ENCODE data around the gene HAUS8.
A peak's percentile ranks its signal among the peaks of the same experiment; 100 is the strongest.

Gene HAUS8

GRCh38 chr19:17037184-17037583 lies 38.1 kb downstream of the HAUS8 start:
- DNase-seq (ENCODE audit: low read depth): no peak
- TF ChIP-seq MYC (IDR thresholded peaks at IDR 0.05; ENCODE audit: low read depth, low read length) (no peak), CTCF (IDR thresholded peaks at IDR 0.05; ENCODE audit: low read depth, low read length) (no peak), MAX (IDR thresholded peaks at IDR 0.05; ENCODE audit: low read depth, low read length) (no peak), POLR2A (IDR thresholded peaks at IDR 0.05; ENCODE audit: extremely low read depth, insufficient read length) (no peak)
- H3K4me3 ChIP-seq (ENCODE audit: low read depth, low read length): no peak overlapping the region

GRCh38 chr19:17036640-17037039 lies 38.6 kb downstream of the HAUS8 start:
- DNase-seq (ENCODE audit: low read depth): no peak
- TF ChIP-seq MYC (IDR thresholded peaks at IDR 0.05; ENCODE audit: low read depth, low read length) (no peak), POLR2A (IDR thresholded peaks at IDR 0.05; ENCODE audit: extremely low read depth, insufficient read length) (no peak), CTCF (IDR thresholded peaks at IDR 0.05; ENCODE audit: low read depth, low read length) (no peak), MAX (IDR thresholded peaks at IDR 0.05; ENCODE audit: low read depth, low read length) (no peak)
- H3K4me3 ChIP-seq (ENCODE audit: low read depth, low read length): no peak overlapping the region

GRCh38 chr19:17035842-17036424 lies 39.3 kb downstream of the HAUS8 start:
- DNase-seq (ENCODE audit: low read depth): peak; percentile 87
- TF ChIP-seq MYC (IDR thresholded peaks at IDR 0.05; ENCODE audit: low read depth, low read length): no peak
- no peak for TF ChIP-seq POLR2A (IDR thresholded peaks at IDR 0.05; ENCODE audit: extremely low read depth, insufficient read length)
- TF ChIP-seq MAX (IDR thresholded peaks at IDR 0.05; ENCODE audit: low read depth, low read length): no peak
- TF ChIP-seq CTCF (IDR thresholded peaks at IDR 0.05; ENCODE audit: low read depth, low read length): no peak
- no peak overlapping the region for H3K4me3 ChIP-seq (ENCODE audit: low read depth, low read length)

GRCh38 chr19:17031741-17032140 lies 43.5 kb downstream of the HAUS8 start:
- no peak for DNase-seq (ENCODE audit: low read depth)
- no peak for TF ChIP-seq CTCF (IDR thresholded peaks at IDR 0.05; ENCODE audit: low read depth, low read length)
- TF ChIP-seq MAX (IDR thresholded peaks at IDR 0.05; ENCODE audit: low read depth, low read length): no peak
- TF ChIP-seq MYC (IDR thresholded peaks at IDR 0.05; ENCODE audit: low read depth, low read length): no peak
- no peak overlapping the region for H3K4me3 ChIP-seq (ENCODE audit: low read depth, low read length)

- no peak for TF ChIP-seq MAX (IDR thresholded peaks at IDR 0.05; ENCODE audit: low read depth, low read length)
- no peak for TF ChIP-seq MYC (IDR thresholded peaks at IDR 0.05; ENCODE audit: low read depth, low read length)
- TF ChIP-seq CTCF (IDR thresholded peaks at IDR 0.05; ENCODE audit: low read depth, low read length): no peak
- TF ChIP-seq POLR2A (IDR thresholded peaks at IDR 0.05; ENCODE audit: extremely low read depth, insufficient read length): no peak
- DNase-seq (ENCODE audit: low read depth): no peak
- H3K4me3 ChIP-seq (ENCODE audit: low read depth, low read length): no peak overlapping the region
Observed at GRCh38 chr19:17027535-17027975, 47.7 kb downstream of the HAUS8 start.

Measured in NB4 (cell line).